LNCaP clone FGC (cell line): ENCODE measurements around the gene RNF150.

Source experiments
- DNase-seq: peaks from one replicate; pipeline ENCODE4 v3.0.0-alpha.2; 2011; ENCODE audit warnings: low read depth
- H3K4me3 ChIP-seq: 2 replicates; pipeline ENCODE4 v1.5.1; 2011; ENCODE audit warnings: mild to moderate bottlenecking, low read depth, low read length, control low read depth
- CTCF ChIP-seq: IDR thresholded peaks from 2 replicates; pipeline ENCODE4 v1.5.1; 2012; ENCODE audit warnings: mild to moderate bottlenecking; ENCODE audit not compliant: control insufficient read depth, insufficient read depth; ENCODE audit errors: extremely low read depth

RNF150 gene

GRCh38 chr4:140947506-140947905, 185.8 kb downstream of the RNF150 start:
- DNase-seq = no peak
- no peak overlapping the region for H3K4me3 ChIP-seq
- no peak for TF ChIP-seq CTCF

GRCh38 chr4:140945106-140945505, 188.2 kb downstream of the RNF150 start:
- no peak for DNase-seq
- H3K4me3 ChIP-seq = no peak overlapping the region
- no peak for TF ChIP-seq CTCF

- H3K4me3 ChIP-seq = no peak overlapping the region
- no peak for DNase-seq
- no peak for TF ChIP-seq CTCF
Measured at GRCh38 chr4:140944572-140944971, 188.7 kb downstream of the RNF150 start.

- no peak overlapping the region for H3K4me3 ChIP-seq
- no peak for DNase-seq
- no peak for TF ChIP-seq CTCF
Measured at GRCh38 chr4:140944199-140944515, 189.1 kb downstream of the RNF150 start.

GRCh38 chr4:140943486-140944198, 189.6 kb downstream of the RNF150 start:
- no peak overlapping the region for H3K4me3 ChIP-seq
- DNase-seq = no peak
- TF ChIP-seq CTCF = no peak

GRCh38 chr4:140940589-140940988, 192.7 kb downstream of the RNF150 start:
- DNase-seq = no peak
- no peak for TF ChIP-seq CTCF
- H3K4me3 ChIP-seq = no peak overlapping the region

- H3K4me3 ChIP-seq = no peak overlapping the region
- no peak for DNase-seq
- TF ChIP-seq CTCF = no peak
Measured at GRCh38 chr4:140937866-140938265, 195.4 kb downstream of the RNF150 start.
